PFSK-1 (cell line): ENCODE measurements around the gene CTNNA3.

Experiments
- FOXP2 ChIP-seq: optimal IDR thresholded peaks from 2 replicates; pipeline ENCODE3; 2011; ENCODE audit warnings: borderline replicate concordance, control low read depth, inconsistent platforms; ENCODE audit not compliant: insufficient read depth; ENCODE audit errors: extremely low read length, extremely low read depth
- POLR2AphosphoS5 ChIP-seq: IDR thresholded peaks from 2 replicates; pipeline ENCODE4 v1.6.1; 2012; ENCODE audit warnings: low read depth, mild to moderate bottlenecking, control low read depth, low read length, moderate library complexity
- SIN3A ChIP-seq: IDR thresholded peaks from 2 replicates; pipeline ENCODE4 v1.6.1; 2012; ENCODE audit warnings: mild to moderate bottlenecking, low read length, moderate library complexity, borderline replicate concordance; ENCODE audit not compliant: insufficient read depth
- TAF1 ChIP-seq: IDR thresholded peaks from 2 replicates; pipeline ENCODE4 v1.6.1; 2012; ENCODE audit warnings: low read length, control low read depth, borderline replicate concordance; ENCODE audit not compliant: insufficient read depth

DNA sequence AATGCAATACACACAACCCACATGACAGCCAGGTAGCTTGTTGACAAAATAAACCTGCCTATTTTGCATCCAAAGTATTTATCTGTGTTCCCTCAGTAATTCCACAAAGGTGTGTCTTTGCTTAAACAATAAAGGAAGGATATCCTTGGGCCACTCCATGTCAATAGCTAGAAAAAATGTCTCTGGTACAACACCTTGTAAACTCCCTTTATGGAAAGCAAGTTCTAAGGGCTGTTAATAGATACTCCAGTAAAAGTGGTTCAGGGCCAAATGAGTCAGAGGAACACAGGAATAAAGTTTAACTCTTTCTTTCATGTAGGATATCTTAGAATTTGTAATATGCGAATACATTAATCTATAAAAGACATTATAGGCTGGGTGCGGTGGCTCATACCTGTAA is 867.0 kb downstream of the CTNNA3 start:
- TF ChIP-seq FOXP2: no peak
- no peak for TF ChIP-seq SIN3A
- no peak for TF ChIP-seq POLR2AphosphoS5
- no peak for TF ChIP-seq TAF1
